Liver (tissue), 9 donors: ENCODE data around the gene PER1. TPM values are rescaled to one million over a fixed set of nuclear protein-coding genes. Genes with fewer than 3 reads are reported as not detected.
A peak's percentile ranks its signal among the peaks of the same experiment; 100 is the strongest.

Experiments
- DNase-seq: peaks from one replicate; pipeline ENCODE4 v3.0.0-alpha.2; 2017; ENCODE audit warnings: low spot score
- H3K27ac ChIP-seq, 2 donors: one replicate each; pipeline ENCODE4 v1.7.0; 2013; ENCODE audit warnings: inconsistent platforms in 2 of 2, low read length in 2 of 2, control low read depth in 1 of 2, low read depth in 1 of 2, mild to moderate bottlenecking in 1 of 2
- H3K27me3 ChIP-seq, 4 donors: one replicate each; pipeline versions ENCODE4 v1.6.1 to v1.7.0; 2013; ENCODE audit warnings: low read length in 3 of 4, inconsistent platforms in 1 of 4, mild to moderate bottlenecking in 1 of 4, moderate library complexity in 1 of 4; ENCODE audit not compliant: control insufficient read depth in 4 of 4, insufficient read depth in 4 of 4
- H3K36me3 ChIP-seq, 4 donors: one replicate each; pipeline versions ENCODE4 v1.6.1 to v1.7.0; 2013; ENCODE audit warnings: low read length in 3 of 4, mild to moderate bottlenecking in 3 of 4, low read depth in 1 of 4, moderate library complexity in 1 of 4; ENCODE audit not compliant: control insufficient read depth in 4 of 4, insufficient read depth in 3 of 4
- H3K4me1 ChIP-seq, 4 donors: one replicate each; pipeline versions ENCODE4 v1.6.1 to v1.7.0; 2013; ENCODE audit warnings: low read length in 3 of 4, mild to moderate bottlenecking in 3 of 4, moderate library complexity in 1 of 4; ENCODE audit not compliant: control insufficient read depth in 4 of 4, insufficient read depth in 4 of 4
- H3K4me3 ChIP-seq, 3 donors: one replicate each; pipeline versions ENCODE4 v1.6.1 to v1.7.0; 2013; ENCODE audit warnings: low read length in 3 of 3, control low read depth in 1 of 3, low read depth in 1 of 3, mild to moderate bottlenecking in 1 of 3
- H3K9ac ChIP-seq, 2 donors: one replicate each; pipeline ENCODE4 v1.7.0; 2013; ENCODE audit warnings: low read length in 2 of 2, mild to moderate bottlenecking in 2 of 2, moderate library complexity in 2 of 2, control low read depth in 1 of 2, low read depth in 1 of 2
- H3K9me3 ChIP-seq, 4 donors: one replicate each; pipeline versions ENCODE4 v1.6.1 to v1.7.0; 2013; ENCODE audit warnings: low read length in 3 of 4; ENCODE audit not compliant: control insufficient read depth in 4 of 4
- ATF3 ChIP-seq: IDR thresholded peaks from 2 replicates; pipeline ENCODE4 v1.6.1; 2016; ENCODE audit warnings: antibody characterized with exemption
- CTCF ChIP-seq: fragments of 150-350 bp; IDR thresholded peaks from 2 replicates; pipeline ENCODE4 v1.5.1; 2017; ENCODE audit warnings: improper control_type of control experiment, low read depth, low read length; ENCODE audit not compliant: missing input control
- FOXA1 ChIP-seq: IDR thresholded peaks from 2 replicates; pipeline ENCODE4 v1.6.1; 2016; ENCODE audit warnings: antibody characterized with exemption
- FOXA2 ChIP-seq: IDR thresholded peaks from 2 replicates; pipeline ENCODE4 v1.6.1; 2016; ENCODE audit warnings: antibody characterized with exemption
- GABPA ChIP-seq, 2 donors: IDR thresholded peaks in 1 of 2; conservative IDR thresholded peaks in 1 of 2; 2 replicates each; pipeline ENCODE4 v1.6.1; 2016; ENCODE audit warnings: antibody characterized with exemption in 2 of 2, mild to moderate bottlenecking in 1 of 2, moderate library complexity in 1 of 2
- HNF4A ChIP-seq, 2 donors: conservative IDR thresholded peaks; 2 replicates each; pipeline ENCODE4 v1.6.1; 2016; ENCODE audit warnings: antibody characterized with exemption in 2 of 2, mild to moderate bottlenecking in 2 of 2
- HNF4G ChIP-seq: IDR thresholded peaks from 2 replicates; pipeline ENCODE4 v1.6.1; 2016; ENCODE audit warnings: antibody characterized with exemption
- JUND ChIP-seq, 2 donors: IDR thresholded peaks; 2 replicates each; pipeline ENCODE4 v1.6.1; 2016; ENCODE audit warnings: antibody characterized with exemption in 2 of 2
- MAX ChIP-seq: IDR thresholded peaks from 2 replicates; pipeline ENCODE4 v1.6.1; 2016; ENCODE audit warnings: antibody characterized with exemption
- NR2F2 ChIP-seq: IDR thresholded peaks from 2 replicates; pipeline ENCODE4 v1.6.1; 2016; ENCODE audit warnings: antibody characterized with exemption
- RAD21 ChIP-seq, 2 donors: IDR thresholded peaks; 2 replicates each; pipeline ENCODE4 v1.6.1; 2016; ENCODE audit warnings: antibody characterized with exemption in 2 of 2, mild to moderate bottlenecking in 2 of 2
- REST ChIP-seq: IDR thresholded peaks from 2 replicates; pipeline ENCODE4 v1.6.1; 2016; ENCODE audit warnings: antibody characterized with exemption, mild to moderate bottlenecking
- RXRA ChIP-seq, 2 donors: IDR thresholded peaks; 2 replicates each; pipeline ENCODE4 v1.6.1; 2017 to 2018; ENCODE audit warnings: antibody characterized with exemption in 2 of 2, mild to moderate bottlenecking in 1 of 2
- SP1 ChIP-seq: IDR thresholded peaks from 2 replicates; pipeline ENCODE4 v1.6.1; 2018; ENCODE audit warnings: antibody characterized with exemption, mild to moderate bottlenecking
- TAF1 ChIP-seq: conservative IDR thresholded peaks from 2 replicates; pipeline ENCODE4 v1.6.1; 2016; ENCODE audit warnings: antibody characterized with exemption, mild to moderate bottlenecking
- YY1 ChIP-seq: IDR thresholded peaks from 2 replicates; pipeline ENCODE4 v1.6.1; 2016; ENCODE audit warnings: antibody characterized with exemption, mild to moderate bottlenecking
- ZBTB33 ChIP-seq: IDR thresholded peaks from 2 replicates; pipeline ENCODE4 v1.6.1; 2016; ENCODE audit warnings: antibody characterized with exemption
- WGBS: extraction: QIAGEN DNeasy Blood & Tissue Kit; methylation state at CpG from one replicate; pipeline ENCODE4 v1.1.7; 2013; 5-methylcytosine and 5-hydroxymethylcytosine counted together
- polyA plus RNA-seq, 2 donors: library from polyadenylated mRNA; stranded (reverse) in 1 of 2; unstranded in 1 of 2; fragments of 200-250 nt in 1 of 2; fragments of >200 nt in 1 of 2; fragmentation: Nextera tagmentation in 1 of 2; extraction: Ambion mirVana in 1 of 2; gene quantifications; one replicate each; pipeline versions ENCODE4 v1.2.1 to v1.2.3, GENCODE V29; 2013 to 2015
- total RNA-seq, 2 donors: library from RNA; depleted of rRNA; stranded (reverse); fragments of >200 nt; gene quantifications; one replicate each; pipeline ENCODE4 v1.2.3, GENCODE V29; 2014
- donor health status: healthy.
- donor health status: healthy.
- donor health status: healthy.
- donor health status: healthy.
- donor health status: healthy.

Gene PER1
- total and polyA plus RNA-seq, 4 donors, result 10.1 to 71.6 (median 29.7) TPM

- no peaks in the 10 kb centered on the region for H3K9me3 ChIP-seq
- no peaks in the 10 kb centered on the region for H3K27me3 ChIP-seq
- TF ChIP-seq JUND (IDR thresholded peaks at IDR 0.05) (no peak), FOXA1 (no peak), YY1 (no peak), FOXA2 (no peak), SP1 (no peak), RXRA (IDR thresholded peaks at IDR 0.05) (no peak), HNF4G (no peak), REST (no peak), ATF3 (no peak), TAF1 (no peak), GABPA (IDR thresholded peaks at IDR 0.05 in 1 of 2, conservative IDR thresholded peaks at IDR 0.05 in 1 of 2) (no peak), CTCF (no peak), RAD21 (IDR thresholded peaks at IDR 0.05) (no peak), ZBTB33 (no peak), NR2F2 (no peak), HNF4A (conservative IDR thresholded peaks at IDR 0.05) (no peak)
- H3K4me1 ChIP-seq, result peaks cover 8 to 24% (median 20%) of the 10 kb centered on the region in 4 donors
- no peaks in the 10 kb centered on the region for H3K36me3 ChIP-seq
- H3K9ac ChIP-seq, result no peak overlapping the region
- no peak for DNase-seq
- WGBS, result 95% methylated on average over 6 of the region's 6 CpGs
- H3K4me3 ChIP-seq, result no peak overlapping the region
- H3K27ac ChIP-seq, result no peak overlapping the region
Measured at GRCh38 chr17:8166731-8167130, 14.5 kb upstream of the PER1 start.

GRCh38 chr17:8164815-8165131, 12.6 kb upstream of the PER1 start:
- no peak overlapping the region for H3K4me3 ChIP-seq
- TF ChIP-seq FOXA1 (no peak), ATF3 (no peak), JUND (IDR thresholded peaks at IDR 0.05) (no peak), RXRA (IDR thresholded peaks at IDR 0.05) (no peak), YY1 (no peak), HNF4A (conservative IDR thresholded peaks at IDR 0.05) (no peak), TAF1 (no peak), FOXA2 (no peak), NR2F2 (no peak), HNF4G (no peak), CTCF (no peak), RAD21 (IDR thresholded peaks at IDR 0.05) (no peak), REST (no peak), MAX (no peak), GABPA (IDR thresholded peaks at IDR 0.05 in 1 of 2, conservative IDR thresholded peaks at IDR 0.05 in 1 of 2) (no peak)

More at GRCh38 chr17:8164815-8165131, 12.6 kb upstream of the PER1 start:
- WGBS, result 77% methylated on average over 6 of the region's 6 CpGs
- Histone ChIP-seq H3K27me3 (no peaks in the 10 kb centered on the region), H3K36me3 (peaks cover 2 to 7% (median 4%) of the 10 kb centered on the region in 4 donors), H3K27ac (peak overlapping the region; percentile 97 to 98), H3K9me3 (no peaks in the 10 kb centered on the region), H3K4me1 (peaks cover 8 to 37% (median 31%) of the 10 kb centered on the region in 4 donors), H3K9ac (peak overlapping the region; percentile 1 to 52)
- DNase-seq, result no peak
